Measurements from ENCODE around the gene CX3CL1. TPM values are rescaled to one million over a fixed set of nuclear protein-coding genes. Genes with fewer than 3 reads are reported as not detected.

The CX3CL1 gene
- total RNA-seq, 1 donor from 2014 or later: 9.6 TPM

DNA sequence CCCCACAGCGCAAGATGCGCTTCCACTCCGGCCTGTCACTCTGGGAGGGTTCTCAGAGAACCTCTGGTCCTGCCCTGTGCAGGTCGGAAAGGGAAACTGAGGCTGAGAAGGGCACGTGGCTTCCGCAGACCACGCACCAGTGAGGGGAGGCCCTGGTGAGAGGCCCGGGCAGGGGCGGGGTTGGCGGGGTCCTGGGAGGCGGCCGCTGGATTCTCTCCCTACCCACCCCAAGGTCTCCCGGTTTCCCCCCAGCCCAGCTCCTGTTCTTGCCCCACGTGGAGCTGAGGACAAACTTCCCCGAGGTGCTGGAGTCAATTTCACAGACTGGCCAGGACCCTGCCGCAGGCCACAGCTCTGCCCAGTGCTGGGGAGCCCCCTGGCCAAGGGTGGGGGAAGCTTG lies 43.8 kb downstream of the CX3CL1 start:
- no peaks in the 10 kb centered on the region for H3K36me3 Mint-ChIP-seq (ENCODE audit: low read depth, unreplicated experiment)

GRCh38 chr16:57419506-57419905 lies 47.2 kb downstream of the CX3CL1 start:
- no peaks in the 10 kb centered on the region for H3K36me3 ChIP-seq (ENCODE audit: insufficient read depth, low read length)

More for the DNA sequence above, 43.8 kb downstream of the CX3CL1 start:
- Mint-ChIP-seq H3K9me3 (ENCODE audit: unreplicated experiment) (no peaks in the 10 kb centered on the region), H3K27ac (ENCODE audit: unreplicated experiment) (no peak overlapping the region), H3K27me3 (ENCODE audit: low read depth, unreplicated experiment) (peaks cover 19% of the 10 kb centered on the region), H3K4me1 (ENCODE audit: low read depth, unreplicated experiment) (peaks cover 9% of the 10 kb centered on the region), H3K4me3 (ENCODE audit: unreplicated experiment) (no peak overlapping the region)
- TF ChIP-seq, protein P1, sequence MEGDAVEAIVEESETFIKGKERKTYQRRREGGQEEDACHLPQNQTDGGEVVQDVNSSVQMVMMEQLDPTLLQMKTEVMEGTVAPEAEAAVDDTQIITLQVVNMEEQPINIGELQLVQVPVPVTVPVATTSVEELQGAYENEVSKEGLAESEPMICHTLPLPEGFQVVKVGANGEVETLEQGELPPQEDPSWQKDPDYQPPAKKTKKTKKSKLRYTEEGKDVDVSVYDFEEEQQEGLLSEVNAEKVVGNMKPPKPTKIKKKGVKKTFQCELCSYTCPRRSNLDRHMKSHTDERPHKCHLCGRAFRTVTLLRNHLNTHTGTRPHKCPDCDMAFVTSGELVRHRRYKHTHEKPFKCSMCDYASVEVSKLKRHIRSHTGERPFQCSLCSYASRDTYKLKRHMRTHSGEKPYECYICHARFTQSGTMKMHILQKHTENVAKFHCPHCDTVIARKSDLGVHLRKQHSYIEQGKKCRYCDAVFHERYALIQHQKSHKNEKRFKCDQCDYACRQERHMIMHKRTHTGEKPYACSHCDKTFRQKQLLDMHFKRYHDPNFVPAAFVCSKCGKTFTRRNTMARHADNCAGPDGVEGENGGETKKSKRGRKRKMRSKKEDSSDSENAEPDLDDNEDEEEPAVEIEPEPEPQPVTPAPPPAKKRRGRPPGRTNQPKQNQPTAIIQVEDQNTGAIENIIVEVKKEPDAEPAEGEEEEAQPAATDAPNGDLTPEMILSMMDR (IDR thresholded peaks at IDR 0.05; ENCODE audit: insufficient read depth, low read depth, low read length): no peak
- TF ChIP-seq EZH2 (IDR thresholded peaks at IDR 0.05; ENCODE audit: insufficient read depth, low read length): no peak
- no peak for DNase-seq (ENCODE audit: low read depth)
- Histone ChIP-seq H3K36me3 (ENCODE audit: insufficient read depth, low read length) (no peaks in the 10 kb centered on the region), H3K9ac (ENCODE audit: low read length) (no peak overlapping the region), H3K4me2 (ENCODE audit: low read length) (no peak overlapping the region), H3K27me3 (ENCODE audit: insufficient read depth, low read length) (peaks cover 2% of the 10 kb centered on the region), H3K79me2 (ENCODE audit: insufficient read depth, low read length) (no peaks in the 10 kb centered on the region), H2AFZ (ENCODE audit: low read depth, low read length) (no peak overlapping the region), H4K20me1 (ENCODE audit: insufficient read depth, low read length) (no peaks in the 10 kb centered on the region), H3K4me1 (ENCODE audit: insufficient read depth, low read length) (peaks cover 6% of the 10 kb centered on the region), H3K4me3 (ENCODE audit: insufficient read depth, low read depth, low read length) (no peak overlapping the region), H3K9me3 (ENCODE audit: insufficient read depth, low read depth, low read length) (no peaks in the 10 kb centered on the region), H3K27ac (ENCODE audit: low read depth, low read length) (no peak overlapping the region)
- no peak for FAIRE-seq

More at GRCh38 chr16:57419506-57419905, 47.2 kb downstream of the CX3CL1 start:
- Histone ChIP-seq H3K9me3 (ENCODE audit: insufficient read depth, low read depth, low read length) (no peaks in the 10 kb centered on the region), H4K20me1 (ENCODE audit: insufficient read depth, low read length) (no peaks in the 10 kb centered on the region), H3K79me2 (ENCODE audit: insufficient read depth, low read length) (no peaks in the 10 kb centered on the region), H2AFZ (ENCODE audit: low read depth, low read length) (no peak overlapping the region), H3K27me3 (ENCODE audit: insufficient read depth, low read length) (peaks cover 2% of the 10 kb centered on the region), H3K4me3 (ENCODE audit: insufficient read depth, low read depth, low read length) (no peak overlapping the region), H3K9ac (ENCODE audit: low read length) (no peak overlapping the region), H3K4me1 (ENCODE audit: insufficient read depth, low read length) (peaks cover 11% of the 10 kb centered on the region), H3K4me2 (ENCODE audit: low read length) (no peak overlapping the region), H3K27ac (ENCODE audit: low read depth, low read length) (no peak overlapping the region)
- Mint-ChIP-seq H3K9me3 (ENCODE audit: unreplicated experiment) (no peaks in the 10 kb centered on the region), H3K27me3 (ENCODE audit: low read depth, unreplicated experiment) (peaks cover 6% of the 10 kb centered on the region), H3K27ac (ENCODE audit: unreplicated experiment) (no peak overlapping the region), H3K36me3 (ENCODE audit: low read depth, unreplicated experiment) (no peaks in the 10 kb centered on the region), H3K4me3 (ENCODE audit: unreplicated experiment) (no peak overlapping the region), H3K4me1 (ENCODE audit: low read depth, unreplicated experiment) (peaks cover 9% of the 10 kb centered on the region)
- no peak for FAIRE-seq
- no peak for TF ChIP-seq EZH2 (IDR thresholded peaks at IDR 0.05; ENCODE audit: insufficient read depth, low read length)
- TF ChIP-seq, protein P1 (IDR thresholded peaks at IDR 0.05; ENCODE audit: insufficient read depth, low read depth, low read length): no peak
- DNase-seq (ENCODE audit: low read depth): no peak
